GM12873 (cell line): ENCODE results near the gene EEFSEC.

ENCODE experiments used
- TF ChIP-seq, protein P1 (sequence below): IDR thresholded peaks from 2 replicates; pipeline ENCODE4 v1.5.1; 2012; ENCODE audit warnings: low read depth, mild to moderate bottlenecking, moderate library complexity, low read length, control low read depth; ENCODE audit not compliant: insufficient read depth; ENCODE audit errors: missing control alignments

EEFSEC gene

DNA sequence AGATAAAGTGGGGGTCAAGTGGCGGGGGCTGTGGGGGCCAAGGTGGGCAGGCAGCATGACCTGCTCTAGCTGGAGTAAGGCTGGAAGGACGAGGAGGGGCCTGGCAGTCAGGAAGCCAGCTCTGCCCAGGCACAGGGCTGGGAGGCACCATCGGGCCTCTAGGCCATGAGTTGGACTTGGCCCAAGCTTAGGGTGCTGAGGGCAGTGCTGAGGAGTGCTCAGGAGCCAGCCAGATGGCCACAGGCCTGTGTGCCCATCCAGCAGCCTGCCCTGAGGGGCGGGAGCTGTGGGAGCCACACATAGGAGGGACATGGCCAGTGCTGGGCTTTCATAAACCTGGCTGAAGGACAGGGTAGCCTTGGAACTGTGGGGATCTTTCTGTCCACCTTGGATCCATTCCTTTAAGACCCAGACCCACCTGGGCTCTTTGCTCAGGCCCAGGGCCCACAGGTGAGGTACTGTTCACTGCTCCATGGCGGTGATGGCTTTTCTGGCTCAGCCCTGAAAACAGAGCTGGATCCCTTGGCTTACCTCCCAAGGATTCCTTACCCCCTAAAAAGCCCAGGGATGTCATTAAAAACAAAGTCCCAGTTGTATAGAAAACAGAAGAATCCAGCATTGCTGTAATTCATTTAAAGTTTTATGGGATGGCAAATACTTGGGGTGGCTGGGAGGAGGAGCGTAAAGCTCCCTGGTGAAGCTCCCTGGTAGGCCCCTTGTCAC lies 176.4 kb downstream of the EEFSEC start:
- TF ChIP-seq, protein P1, sequence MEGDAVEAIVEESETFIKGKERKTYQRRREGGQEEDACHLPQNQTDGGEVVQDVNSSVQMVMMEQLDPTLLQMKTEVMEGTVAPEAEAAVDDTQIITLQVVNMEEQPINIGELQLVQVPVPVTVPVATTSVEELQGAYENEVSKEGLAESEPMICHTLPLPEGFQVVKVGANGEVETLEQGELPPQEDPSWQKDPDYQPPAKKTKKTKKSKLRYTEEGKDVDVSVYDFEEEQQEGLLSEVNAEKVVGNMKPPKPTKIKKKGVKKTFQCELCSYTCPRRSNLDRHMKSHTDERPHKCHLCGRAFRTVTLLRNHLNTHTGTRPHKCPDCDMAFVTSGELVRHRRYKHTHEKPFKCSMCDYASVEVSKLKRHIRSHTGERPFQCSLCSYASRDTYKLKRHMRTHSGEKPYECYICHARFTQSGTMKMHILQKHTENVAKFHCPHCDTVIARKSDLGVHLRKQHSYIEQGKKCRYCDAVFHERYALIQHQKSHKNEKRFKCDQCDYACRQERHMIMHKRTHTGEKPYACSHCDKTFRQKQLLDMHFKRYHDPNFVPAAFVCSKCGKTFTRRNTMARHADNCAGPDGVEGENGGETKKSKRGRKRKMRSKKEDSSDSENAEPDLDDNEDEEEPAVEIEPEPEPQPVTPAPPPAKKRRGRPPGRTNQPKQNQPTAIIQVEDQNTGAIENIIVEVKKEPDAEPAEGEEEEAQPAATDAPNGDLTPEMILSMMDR, result no peak

DNA sequence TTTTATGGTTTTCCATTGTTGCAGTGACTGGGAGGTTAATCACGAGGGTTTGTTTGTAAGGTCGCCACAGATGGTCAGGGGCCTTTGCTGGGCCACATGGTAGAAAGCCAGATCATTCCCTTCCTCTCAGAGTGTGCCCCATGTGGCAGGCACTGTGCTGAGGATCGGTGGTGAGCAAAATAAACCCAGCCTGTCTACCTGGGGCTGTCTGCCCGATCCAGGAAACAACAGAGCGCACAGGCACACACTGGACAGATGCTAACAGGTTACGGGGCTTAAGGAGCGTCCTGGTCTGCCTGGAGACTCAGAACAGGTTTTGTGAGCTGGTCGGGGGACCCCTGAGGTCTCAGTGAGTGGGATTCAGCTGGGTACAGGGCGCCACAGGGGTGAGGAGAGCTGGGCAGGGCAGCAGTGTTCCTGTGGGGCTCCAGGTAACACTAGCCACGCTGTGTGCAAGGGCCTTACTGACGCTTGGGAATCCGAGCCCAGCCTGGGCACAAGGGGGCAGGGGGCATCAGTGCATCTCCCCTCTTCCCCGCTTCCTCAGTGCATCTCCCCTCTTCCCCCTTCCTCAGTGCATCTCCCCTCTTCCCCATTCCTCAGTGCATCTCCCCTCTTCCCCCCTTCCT lies 177.0 kb downstream of the EEFSEC start:
- TF ChIP-seq, protein P1, result no peak

DNA sequence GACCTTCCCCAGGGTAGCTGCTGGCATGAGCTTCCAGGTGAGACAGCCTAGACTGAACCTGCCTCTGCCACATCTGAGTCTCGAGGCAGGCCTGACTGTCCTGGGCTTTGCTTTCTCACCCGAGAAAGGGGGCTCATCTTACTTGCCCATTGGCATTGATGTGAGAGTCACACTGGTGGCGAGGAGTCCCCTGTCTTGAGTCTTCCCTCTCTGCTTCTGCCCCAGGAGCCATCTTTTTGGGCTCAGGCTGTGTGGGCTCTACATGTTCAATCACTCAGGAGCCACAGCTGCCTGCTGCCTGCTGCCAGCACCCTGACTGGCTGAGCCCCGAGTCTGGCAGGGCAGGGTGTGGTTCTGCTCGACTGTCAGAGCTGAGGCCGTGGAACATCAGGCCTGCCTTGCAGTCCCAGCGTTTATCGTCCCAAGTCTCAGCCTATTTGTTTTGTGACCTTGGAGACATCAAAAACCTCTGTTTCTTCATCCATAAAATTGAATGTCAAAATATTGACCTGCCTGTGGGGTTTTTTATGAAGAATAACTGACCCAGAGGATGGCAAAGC lies 180.9 kb downstream of the EEFSEC start:
- TF ChIP-seq, protein P1, result no peak

DNA sequence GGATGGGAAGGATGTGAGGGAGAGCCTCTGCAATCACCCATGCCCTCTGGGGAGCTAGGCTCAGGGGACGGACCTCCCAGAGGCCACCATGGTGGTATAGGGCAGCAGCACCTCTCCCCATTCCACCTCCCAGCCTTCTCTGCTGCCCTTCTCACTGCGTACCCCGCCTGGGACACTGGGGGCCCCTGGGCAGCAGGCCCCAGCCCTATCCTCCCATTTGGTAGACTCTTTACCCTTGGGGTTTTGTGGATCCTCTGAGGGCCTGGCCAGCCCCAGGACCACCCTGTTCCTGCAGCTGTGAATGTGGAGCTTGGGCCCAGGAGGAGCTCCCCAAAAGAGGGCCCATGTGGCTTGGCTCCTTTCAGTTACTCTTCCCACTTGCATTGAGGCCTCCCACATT lies 181.5 kb downstream of the EEFSEC start:
- TF ChIP-seq, protein P1, result no peak

DNA sequence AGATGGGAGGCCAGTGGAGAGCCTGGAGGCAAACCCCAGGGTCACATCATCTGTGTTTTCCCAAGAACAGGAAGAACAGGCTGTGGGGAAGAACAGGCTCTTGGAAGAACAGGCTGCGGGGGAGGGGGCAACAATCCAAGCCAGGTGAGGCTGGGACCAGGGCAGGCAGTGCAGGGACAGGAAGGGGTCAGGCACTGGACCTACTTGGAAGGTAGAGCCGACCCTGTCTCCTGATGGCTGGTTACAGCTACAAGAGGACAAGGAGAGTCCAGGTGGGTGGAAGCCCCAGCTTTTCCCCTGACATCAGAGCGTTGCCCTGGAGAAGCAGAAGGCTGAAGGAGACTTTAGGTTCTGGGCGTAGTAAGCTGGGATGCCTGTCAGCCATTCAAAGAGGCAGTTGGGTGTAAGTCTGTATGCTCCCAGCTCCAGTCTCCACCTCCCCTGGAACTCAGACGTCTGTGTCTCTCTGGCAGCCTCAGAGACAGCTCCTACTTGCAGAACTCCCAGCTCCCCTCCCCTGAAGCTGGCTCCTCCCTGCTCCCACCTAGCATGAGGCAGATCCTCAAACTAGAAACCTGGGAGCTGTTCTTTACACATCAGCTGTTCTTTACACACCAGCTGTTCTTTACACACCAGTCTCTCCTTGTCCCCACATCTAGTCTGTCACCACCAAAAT lies 182.5 kb downstream of the EEFSEC start:
- TF ChIP-seq, protein P1, result no peak

DNA sequence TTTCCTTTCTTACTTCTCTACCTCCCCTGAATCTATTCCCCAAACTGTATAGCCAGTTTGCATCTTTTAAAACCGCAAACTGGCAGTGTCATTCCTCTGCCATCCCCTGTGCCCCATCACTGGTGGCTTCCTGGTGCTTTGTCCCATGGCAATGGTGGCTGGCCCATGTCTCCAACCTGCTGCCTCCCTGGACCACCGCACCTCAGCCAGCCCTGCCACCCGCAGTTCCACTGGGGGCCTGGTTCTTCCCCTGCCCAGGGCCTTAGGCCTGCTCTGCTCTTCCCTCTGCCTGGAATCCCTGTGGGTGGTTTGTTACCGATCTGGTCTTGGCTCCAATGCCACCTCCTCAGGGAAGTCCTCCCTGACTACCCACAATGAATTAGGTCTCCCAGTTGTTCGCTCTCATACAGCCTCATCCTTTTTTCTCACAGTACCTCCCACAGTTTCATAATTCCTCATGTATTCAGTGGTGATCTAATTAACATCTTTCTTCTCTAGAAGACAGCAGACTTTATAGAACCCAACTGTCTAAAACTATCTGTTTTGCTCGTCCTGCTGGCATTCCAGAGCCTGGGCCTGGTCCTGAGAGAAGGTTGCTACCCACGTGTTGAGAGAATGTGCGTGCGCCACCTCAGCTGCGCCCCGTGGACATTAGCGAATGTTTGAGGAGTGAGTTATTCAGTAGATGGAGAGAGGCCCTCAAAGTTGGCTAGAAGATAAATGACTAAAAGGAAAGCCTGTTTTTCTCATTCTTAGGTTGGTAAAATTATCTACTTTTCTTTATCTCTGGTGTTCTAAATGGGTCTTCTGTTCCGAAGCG lies 183.3 kb downstream of the EEFSEC start:
- TF ChIP-seq, protein P1, result no peak
